ENCODE measurements around the gene EDC3. TPM values are rescaled to one million over a fixed set of nuclear protein-coding genes. Genes with fewer than 3 reads are reported as not detected.

EDC3 gene
- polyA plus RNA-seq, 1 donor from 2014 or later = 12.9 TPM

- no peaks in the 10 kb centered on the region for H3K9me3 ChIP-seq (ENCODE audit: low read length)
- H3K9ac ChIP-seq (ENCODE audit: low read length) = no peak overlapping the region
- no peaks in the 10 kb centered on the region for H3K36me3 ChIP-seq (ENCODE audit: insufficient read depth, low read length)
- H3F3A ChIP-seq (ENCODE audit: insufficient read depth, low read length, poor library complexity, severe bottlenecking) = no peaks in the 10 kb centered on the region
- no peaks in the 10 kb centered on the region for H3K9me2 ChIP-seq (ENCODE audit: insufficient read depth, low read length)
- H3K4me2 ChIP-seq (ENCODE audit: low read length) = no peak overlapping the region
- no peaks in the 10 kb centered on the region for H4K20me1 ChIP-seq (ENCODE audit: insufficient read depth)
- H3K27me3 ChIP-seq (ENCODE audit: insufficient read depth, low read depth, low read length) = no peaks in the 10 kb centered on the region
- no peak overlapping the region for H3K4me3 ChIP-seq (ENCODE audit: low read length)
- no peak overlapping the region for H2AFZ ChIP-seq (ENCODE audit: low read depth, low read length)
- no peak for TF ChIP-seq RAD21 (conservative IDR thresholded peaks at IDR 0.05)
- TF ChIP-seq EP300 (conservative IDR thresholded peaks at IDR 0.05; ENCODE audit: poor library complexity, severe bottlenecking) = no peak
- no peak for TF ChIP-seq SMC3 (conservative IDR thresholded peaks at IDR 0.05; ENCODE audit: poor library complexity)
- TF ChIP-seq, protein P1, sequence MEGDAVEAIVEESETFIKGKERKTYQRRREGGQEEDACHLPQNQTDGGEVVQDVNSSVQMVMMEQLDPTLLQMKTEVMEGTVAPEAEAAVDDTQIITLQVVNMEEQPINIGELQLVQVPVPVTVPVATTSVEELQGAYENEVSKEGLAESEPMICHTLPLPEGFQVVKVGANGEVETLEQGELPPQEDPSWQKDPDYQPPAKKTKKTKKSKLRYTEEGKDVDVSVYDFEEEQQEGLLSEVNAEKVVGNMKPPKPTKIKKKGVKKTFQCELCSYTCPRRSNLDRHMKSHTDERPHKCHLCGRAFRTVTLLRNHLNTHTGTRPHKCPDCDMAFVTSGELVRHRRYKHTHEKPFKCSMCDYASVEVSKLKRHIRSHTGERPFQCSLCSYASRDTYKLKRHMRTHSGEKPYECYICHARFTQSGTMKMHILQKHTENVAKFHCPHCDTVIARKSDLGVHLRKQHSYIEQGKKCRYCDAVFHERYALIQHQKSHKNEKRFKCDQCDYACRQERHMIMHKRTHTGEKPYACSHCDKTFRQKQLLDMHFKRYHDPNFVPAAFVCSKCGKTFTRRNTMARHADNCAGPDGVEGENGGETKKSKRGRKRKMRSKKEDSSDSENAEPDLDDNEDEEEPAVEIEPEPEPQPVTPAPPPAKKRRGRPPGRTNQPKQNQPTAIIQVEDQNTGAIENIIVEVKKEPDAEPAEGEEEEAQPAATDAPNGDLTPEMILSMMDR (IDR thresholded peaks at IDR 0.05; ENCODE audit: poor library complexity, severe bottlenecking) = no peak
- TF ChIP-seq POLR2AphosphoS5 (IDR thresholded peaks at IDR 0.05) = no peak
- TF ChIP-seq, protein P2, sequence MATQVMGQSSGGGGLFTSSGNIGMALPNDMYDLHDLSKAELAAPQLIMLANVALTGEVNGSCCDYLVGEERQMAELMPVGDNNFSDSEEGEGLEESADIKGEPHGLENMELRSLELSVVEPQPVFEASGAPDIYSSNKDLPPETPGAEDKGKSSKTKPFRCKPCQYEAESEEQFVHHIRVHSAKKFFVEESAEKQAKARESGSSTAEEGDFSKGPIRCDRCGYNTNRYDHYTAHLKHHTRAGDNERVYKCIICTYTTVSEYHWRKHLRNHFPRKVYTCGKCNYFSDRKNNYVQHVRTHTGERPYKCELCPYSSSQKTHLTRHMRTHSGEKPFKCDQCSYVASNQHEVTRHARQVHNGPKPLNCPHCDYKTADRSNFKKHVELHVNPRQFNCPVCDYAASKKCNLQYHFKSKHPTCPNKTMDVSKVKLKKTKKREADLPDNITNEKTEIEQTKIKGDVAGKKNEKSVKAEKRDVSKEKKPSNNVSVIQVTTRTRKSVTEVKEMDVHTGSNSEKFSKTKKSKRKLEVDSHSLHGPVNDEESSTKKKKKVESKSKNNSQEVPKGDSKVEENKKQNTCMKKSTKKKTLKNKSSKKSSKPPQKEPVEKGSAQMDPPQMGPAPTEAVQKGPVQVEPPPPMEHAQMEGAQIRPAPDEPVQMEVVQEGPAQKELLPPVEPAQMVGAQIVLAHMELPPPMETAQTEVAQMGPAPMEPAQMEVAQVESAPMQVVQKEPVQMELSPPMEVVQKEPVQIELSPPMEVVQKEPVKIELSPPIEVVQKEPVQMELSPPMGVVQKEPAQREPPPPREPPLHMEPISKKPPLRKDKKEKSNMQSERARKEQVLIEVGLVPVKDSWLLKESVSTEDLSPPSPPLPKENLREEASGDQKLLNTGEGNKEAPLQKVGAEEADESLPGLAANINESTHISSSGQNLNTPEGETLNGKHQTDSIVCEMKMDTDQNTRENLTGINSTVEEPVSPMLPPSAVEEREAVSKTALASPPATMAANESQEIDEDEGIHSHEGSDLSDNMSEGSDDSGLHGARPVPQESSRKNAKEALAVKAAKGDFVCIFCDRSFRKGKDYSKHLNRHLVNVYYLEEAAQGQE (IDR thresholded peaks at IDR 0.05; ENCODE audit: borderline replicate concordance) = no peak
- no peak for TF ChIP-seq EZH2 (IDR thresholded peaks at IDR 0.05; ENCODE audit: borderline replicate concordance, insufficient read depth, low read length, poor library complexity, severe bottlenecking)
- TF ChIP-seq TAF1 (IDR thresholded peaks at IDR 0.05; ENCODE audit: low read depth) = no peak
- no peak for TF ChIP-seq MXI1 (conservative IDR thresholded peaks at IDR 0.05; ENCODE audit: poor library complexity, severe bottlenecking)
- H3K27ac ChIP-seq (ENCODE audit: low read length) = no peak overlapping the region
- H3K79me2 ChIP-seq (replicated peaks; ENCODE audit: insufficient read depth, low read length) = no peaks in the 10 kb centered on the region
Measured at GRCh38 chr15:74584204-74584603, 111.6 kb downstream of the EDC3 start.

Other genes starting within 250 kb of the EDC3 start
- 66.1 and 70.7 TPM in 2 replicates for gene UBL7, start 234.9 kb downstream of the EDC3 start, polyA plus RNA-seq
- 11.2 and 12.8 TPM in 2 replicates for gene ARID3B, start 154.8 kb downstream of the EDC3 start, polyA plus RNA-seq
- 88.3 and 91.5 TPM in 2 replicates for gene CLK3, start 80.2 kb downstream of the EDC3 start, polyA plus RNA-seq
- gene CYP1A1, start 29.5 kb upstream of the EDC3 start, polyA plus RNA-seq = 0.09 and 0.36 TPM in 2 replicates
- gene CYP1A2, start 52.8 kb upstream of the EDC3 start, polyA plus RNA-seq = not detected in 2 replicates
- gene CSK, start 86.1 kb upstream of the EDC3 start, polyA plus RNA-seq = 40.5 and 45.5 TPM in 2 replicates
- gene LMAN1L, start 116.8 kb upstream of the EDC3 start, polyA plus RNA-seq = 0.18 TPM in 1 of 2 replicates, not detected in the other
- 0.27 and 0.66 TPM in 2 replicates for gene CPLX3, start 130.6 kb upstream of the EDC3 start, polyA plus RNA-seq
- 193 and 212 TPM in 2 replicates for gene ULK3, start 147.1 kb upstream of the EDC3 start, polyA plus RNA-seq
- 4.5 and 10.9 TPM in 2 replicates for gene SCAMP2, start 177.3 kb upstream of the EDC3 start, polyA plus RNA-seq
- gene MPI, start 194.0 kb upstream of the EDC3 start, polyA plus RNA-seq = 80.3 and 88.0 TPM in 2 replicates
- 250 and 293 TPM in 2 replicates for gene FAM219B, start 210.8 kb upstream of the EDC3 start, polyA plus RNA-seq
- 132 and 155 TPM in 2 replicates for gene COX5A, start 242.0 kb upstream of the EDC3 start, polyA plus RNA-seq

Data from neural cell (in vitro differentiated cells).